SK-N-MC (cell line): ENCODE data around the gene MSTN.

ENCODE experiments used
- DNase-seq: peaks from one replicate; pipeline ENCODE4 v3.0.0-alpha.2; 2011; ENCODE audit warnings: low read depth, low spot score
- H3K27ac ChIP-seq: fragments of 200-600 bp; sonication (generic); 2 replicates; pipeline ENCODE4 v1.5.1; 2016; ENCODE audit warnings: mixed run types
- H3K36me3 ChIP-seq: fragments of 200-600 bp; sonication (generic); 2 replicates; pipeline ENCODE4 v1.6.1; 2017; ENCODE audit warnings: antibody characterized with exemption, low read length, mixed read lengths; ENCODE audit not compliant: insufficient read depth
- H3K4me3 ChIP-seq: fragments of 200-600 bp; sonication (generic); 2 replicates; pipeline ENCODE4 v1.5.1; 2016
- H3K9ac ChIP-seq: fragments of 200-600 bp; sonication (generic); 2 replicates; pipeline ENCODE4 v1.8.0; 2017; ENCODE audit warnings: mixed run types, mixed read lengths; ENCODE audit not compliant: insufficient read length
- H3K9me3 ChIP-seq: fragments of 200-600 bp; sonication (generic); 2 replicates; pipeline ENCODE4 v1.6.1; 2017; ENCODE audit warnings: low read depth, mild to moderate bottlenecking, antibody characterized with exemption, low read length, moderate library complexity, mixed read lengths
- EZH2 ChIP-seq: fragments of 200-600 bp; sonication (generic); IDR thresholded peaks from one replicate; pipeline ENCODE4 v1.6.1; 2017; ENCODE audit warnings: antibody characterized with exemption
- FOXP2 ChIP-seq: optimal IDR thresholded peaks from 2 replicates; pipeline ENCODE3; 2011; ENCODE audit warnings: mild to moderate bottlenecking, moderate library complexity; ENCODE audit not compliant: insufficient read depth; ENCODE audit errors: extremely low read length, control extremely low read depth
- POLR2AphosphoS5 ChIP-seq: IDR thresholded peaks from 2 replicates; pipeline ENCODE4 v1.6.1; 2012; ENCODE audit warnings: mild to moderate bottlenecking, low read depth, low read length, borderline replicate concordance

MSTN gene

DNA sequence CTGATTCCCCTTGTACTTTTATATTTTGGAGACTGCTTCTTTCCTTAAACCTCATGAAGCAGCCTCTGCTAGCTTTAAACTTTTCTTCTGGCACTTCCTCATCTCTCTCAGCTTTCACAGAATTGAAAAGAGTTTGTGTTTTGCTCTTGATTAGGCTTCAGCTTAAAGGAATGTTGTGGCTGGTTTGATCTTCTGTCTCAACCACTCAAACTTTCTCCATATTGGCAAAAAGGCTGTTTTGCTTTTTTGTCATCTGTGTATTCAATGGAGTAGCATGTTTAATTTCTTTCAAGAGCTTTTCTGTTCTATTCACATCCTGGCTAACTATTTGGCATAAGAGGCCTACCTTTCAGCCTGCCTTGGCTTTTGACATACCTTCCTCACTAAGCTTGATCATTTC, 36.3 kb upstream of the MSTN start:
- DNase-seq: no peak
- no peak overlapping the region for H3K4me3 ChIP-seq
- no peak overlapping the region for H3K9ac ChIP-seq
- no peak overlapping the region for H3K27ac ChIP-seq
- TF ChIP-seq POLR2AphosphoS5 (no peak), EZH2 (no peak), FOXP2 (no peak)
- H3K9me3 ChIP-seq: no peaks in the 10 kb centered on the region
- no peaks in the 10 kb centered on the region for H3K36me3 ChIP-seq

DNA sequence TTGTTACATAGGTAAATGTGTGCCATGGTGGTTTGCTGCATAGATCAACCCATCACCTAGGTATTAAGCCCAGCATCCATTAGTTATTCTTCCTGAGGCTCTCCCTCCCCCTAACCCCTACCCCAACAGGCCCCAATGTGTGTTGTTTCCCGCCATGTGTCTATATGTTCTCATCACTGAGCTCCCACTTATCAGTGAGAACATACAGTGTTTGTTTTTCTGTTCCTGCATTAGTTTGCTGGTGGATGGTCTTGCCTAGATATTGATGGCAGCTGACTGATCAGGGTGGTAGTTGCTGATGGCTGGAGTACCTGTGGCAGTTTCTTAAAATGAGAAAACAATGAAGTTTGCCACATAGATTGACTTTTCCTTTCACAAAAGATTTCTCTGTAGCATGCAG, 34.6 kb upstream of the MSTN start:
- Histone ChIP-seq H3K27ac (no peak overlapping the region), H3K36me3 (no peaks in the 10 kb centered on the region), H3K9me3 (no peaks in the 10 kb centered on the region), H3K9ac (no peak overlapping the region), H3K4me3 (no peak overlapping the region)
- no peak for TF ChIP-seq FOXP2
- TF ChIP-seq EZH2: no peak
- no peak for TF ChIP-seq POLR2AphosphoS5
- DNase-seq: no peak

DNA sequence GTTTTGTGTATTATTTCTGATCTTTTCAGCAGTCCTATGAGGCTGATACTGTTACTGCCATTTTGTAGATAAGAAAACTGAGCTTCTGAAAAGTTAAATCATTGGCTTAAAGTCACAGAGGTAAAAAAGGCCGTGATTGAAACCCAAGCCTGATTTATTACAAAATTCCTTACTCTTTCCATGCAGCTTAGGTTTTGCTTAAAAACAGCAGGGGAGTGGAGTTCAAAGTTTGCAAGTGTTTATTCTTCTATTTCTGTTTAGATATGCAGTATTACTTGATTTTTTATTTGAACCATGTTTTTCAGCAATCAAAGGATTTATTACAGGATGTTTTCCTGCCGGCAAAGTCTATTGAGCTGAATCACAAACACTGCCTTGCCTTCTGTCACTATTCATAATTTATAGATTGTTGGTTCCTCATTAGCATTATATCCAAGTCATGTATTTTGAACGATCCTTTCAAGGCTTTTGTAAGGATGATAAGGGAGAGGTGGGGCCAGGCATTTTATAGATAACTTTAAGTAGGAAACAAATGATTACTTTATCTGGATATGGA, 31.9 kb upstream of the MSTN start:
- Histone ChIP-seq H3K27ac (no peak overlapping the region), H3K36me3 (no peaks in the 10 kb centered on the region), H3K9me3 (no peaks in the 10 kb centered on the region), H3K4me3 (peak overlapping the region; percentile 13; the same call in 1 of the 2 replicates), H3K9ac (no peak overlapping the region)
- DNase-seq: peak; percentile 8
- TF ChIP-seq FOXP2: no peak
- TF ChIP-seq POLR2AphosphoS5: no peak
- TF ChIP-seq EZH2: no peak

DNA sequence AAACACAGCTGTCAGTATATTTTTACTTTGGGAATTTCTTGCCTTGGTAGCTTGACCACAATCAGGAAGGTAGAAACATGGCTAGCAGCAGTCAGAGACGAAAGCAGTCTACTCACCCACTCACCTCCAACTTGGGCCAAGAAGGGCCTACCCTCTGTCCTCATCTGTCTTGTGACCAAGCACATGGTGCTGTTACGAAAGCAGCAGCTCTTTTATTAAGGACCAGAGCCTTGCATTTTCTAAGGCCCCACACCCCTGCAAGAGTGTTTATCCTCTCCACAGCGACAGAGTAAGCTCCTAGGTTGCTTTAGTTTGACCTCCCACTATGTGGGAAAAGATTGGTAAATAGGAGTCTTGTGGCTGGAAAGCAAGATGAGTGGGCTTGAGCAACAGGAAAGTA, 31.3 kb upstream of the MSTN start:
- Histone ChIP-seq H3K9me3 (no peaks in the 10 kb centered on the region), H3K27ac (no peak overlapping the region), H3K4me3 (no peak overlapping the region), H3K36me3 (no peaks in the 10 kb centered on the region), H3K9ac (no peak overlapping the region)
- no peak for TF ChIP-seq EZH2
- TF ChIP-seq FOXP2: no peak
- no peak for TF ChIP-seq POLR2AphosphoS5
- no peak for DNase-seq

DNA sequence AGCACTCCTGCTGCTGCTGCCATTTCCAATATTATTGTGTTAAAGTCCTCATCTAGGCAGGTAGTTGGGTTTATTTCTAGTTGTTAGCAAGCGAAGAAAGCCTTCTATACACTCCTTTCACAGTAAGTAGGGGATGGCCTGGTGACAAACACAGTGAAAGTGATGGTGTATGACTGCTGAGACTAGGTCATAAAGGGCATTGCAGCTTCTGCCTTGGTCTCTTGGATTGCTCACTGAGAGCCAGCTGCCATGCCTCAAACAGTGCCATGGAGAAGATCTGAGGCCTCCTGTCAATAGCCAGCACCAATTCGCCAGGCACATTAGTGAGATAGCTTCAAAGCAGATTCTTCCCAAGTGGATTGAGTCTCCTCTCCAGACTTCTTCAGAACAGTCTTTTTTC, 27.6 kb upstream of the MSTN start:
- no peak for DNase-seq
- no peak overlapping the region for H3K4me3 ChIP-seq
- H3K36me3 ChIP-seq: no peaks in the 10 kb centered on the region
- H3K9ac ChIP-seq: no peak overlapping the region
- TF ChIP-seq FOXP2 (no peak), EZH2 (no peak), POLR2AphosphoS5 (no peak)
- no peaks in the 10 kb centered on the region for H3K9me3 ChIP-seq
- no peak overlapping the region for H3K27ac ChIP-seq

DNA sequence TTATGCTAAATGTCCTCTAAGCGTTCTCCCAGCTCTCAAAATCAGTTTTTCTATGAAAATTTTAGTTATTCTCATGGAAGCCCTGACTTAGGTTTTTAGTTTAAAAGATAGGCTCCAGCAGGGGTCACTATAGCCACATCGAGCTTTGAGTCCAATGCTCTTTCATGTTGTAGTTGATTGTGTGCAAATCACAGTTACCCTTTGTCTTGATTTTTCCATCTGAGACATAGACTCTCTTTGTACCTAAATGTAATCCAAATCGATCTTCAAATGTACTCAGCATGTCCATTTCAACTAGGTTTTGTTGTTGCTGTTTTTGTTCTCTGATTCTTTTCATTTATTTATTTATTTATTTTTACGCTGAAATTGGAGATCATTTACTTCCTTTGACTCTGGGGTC, 26.4 kb upstream of the MSTN start:
- TF ChIP-seq POLR2AphosphoS5: no peak
- TF ChIP-seq FOXP2: no peak
- peak; percentile 53 for DNase-seq
- Histone ChIP-seq H3K9ac (no peak overlapping the region), H3K9me3 (no peaks in the 10 kb centered on the region), H3K27ac (no peak overlapping the region), H3K4me3 (no peak overlapping the region), H3K36me3 (no peaks in the 10 kb centered on the region)

DNA sequence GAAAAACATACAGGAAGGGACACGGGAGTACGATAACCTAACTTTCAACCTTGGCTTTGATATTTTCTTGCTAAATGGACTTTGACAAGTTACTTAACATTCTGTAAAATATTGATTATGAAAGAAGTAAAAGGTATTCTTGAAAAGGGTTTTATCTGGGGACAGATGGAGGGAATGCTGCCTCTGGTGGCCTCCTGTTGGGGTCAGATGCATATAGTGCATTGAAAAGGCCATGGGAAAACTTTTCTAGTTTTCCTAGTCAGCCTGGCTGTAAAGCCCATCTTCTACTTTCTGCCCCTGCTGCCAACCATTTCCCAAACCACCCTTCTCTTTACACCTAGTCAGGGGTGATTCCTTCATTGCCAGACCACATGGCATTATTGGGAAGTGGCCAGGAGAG, 22.2 kb upstream of the MSTN start:
- TF ChIP-seq FOXP2 (no peak), EZH2 (no peak), POLR2AphosphoS5 (no peak)
- H3K9me3 ChIP-seq: no peaks in the 10 kb centered on the region
- no peak overlapping the region for H3K27ac ChIP-seq
- H3K36me3 ChIP-seq: no peaks in the 10 kb centered on the region
- H3K4me3 ChIP-seq: no peak overlapping the region
- no peak for DNase-seq
- no peak overlapping the region for H3K9ac ChIP-seq

DNA sequence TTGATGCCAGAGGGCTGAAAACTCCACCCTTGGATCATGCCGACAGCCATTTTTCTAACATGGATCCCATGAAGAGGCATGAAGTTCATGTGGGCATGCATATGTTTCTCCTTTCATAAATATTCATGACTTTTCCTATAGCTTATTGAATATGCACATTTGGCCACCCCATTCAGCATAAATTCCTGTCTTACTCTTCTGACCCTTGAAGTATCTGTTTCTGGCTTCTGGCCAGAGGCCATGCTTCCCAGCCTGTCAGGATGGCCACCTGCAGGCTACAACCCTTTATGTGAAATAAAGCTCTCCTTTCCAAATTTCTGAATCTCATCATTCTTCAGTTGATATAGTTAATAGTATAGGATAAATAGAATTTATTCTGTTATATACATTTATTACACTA, 19.6 kb upstream of the MSTN start:
- Histone ChIP-seq H3K27ac (no peak overlapping the region), H3K36me3 (no peaks in the 10 kb centered on the region), H3K9me3 (no peaks in the 10 kb centered on the region), H3K4me3 (no peak overlapping the region), H3K9ac (no peak overlapping the region)
- TF ChIP-seq POLR2AphosphoS5: no peak
- no peak for TF ChIP-seq EZH2
- DNase-seq: no peak

DNA sequence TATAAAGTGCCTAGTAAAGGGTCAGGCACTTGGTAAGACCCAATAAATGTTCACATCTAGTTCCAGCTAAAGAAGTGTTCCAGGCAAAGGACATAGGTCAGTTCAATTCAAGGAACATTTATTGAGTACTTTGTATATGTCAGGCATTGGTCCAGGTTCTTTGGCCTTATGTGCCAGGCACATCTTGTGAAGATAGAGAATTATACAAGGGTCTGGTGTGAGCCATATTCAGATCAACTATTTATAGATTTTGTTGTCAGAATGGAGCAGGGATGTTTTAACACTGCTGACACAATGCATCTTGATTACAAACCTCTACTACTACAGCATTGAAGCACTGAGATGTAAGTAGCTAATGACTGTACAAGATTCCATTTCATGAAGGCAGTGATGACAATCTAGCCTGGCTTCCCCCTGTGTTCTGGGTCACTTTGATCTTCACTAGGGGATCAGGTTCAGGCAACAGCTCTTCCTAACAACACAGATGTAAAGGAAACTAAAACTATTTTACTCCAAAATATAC, 18.1 kb upstream of the MSTN start:
- H3K27ac ChIP-seq: no peak overlapping the region
- no peak for DNase-seq
- H3K9me3 ChIP-seq: peaks cover 6% of the 10 kb centered on the region; the same call in 1 of the 2 replicates
- no peak overlapping the region for H3K9ac ChIP-seq
- no peak overlapping the region for H3K4me3 ChIP-seq
- H3K36me3 ChIP-seq: no peaks in the 10 kb centered on the region
- TF ChIP-seq EZH2 (no peak), POLR2AphosphoS5 (no peak), FOXP2 (no peak)
